Colonic mucosa (tissue), 4 donors: ENCODE data around the gene EID2. TPM values are rescaled to one million over a fixed set of nuclear protein-coding genes. Genes with fewer than 3 reads are reported as not detected.

Experiments
- DNase-seq: peaks from one replicate; pipeline ENCODE4 v3.0.0-alpha.2; 2020
- H3K27ac ChIP-seq: fragments of 200-600 bp; one replicate; pipeline ENCODE4 v1.8.0; 2021
- H3K27me3 ChIP-seq: fragments of 200-600 bp; one replicate; pipeline ENCODE4 v1.8.0; 2021
- H3K36me3 ChIP-seq: fragments of 200-600 bp; one replicate; pipeline ENCODE4 v1.8.0; 2021
- H3K4me1 ChIP-seq: fragments of 200-600 bp; one replicate; pipeline ENCODE4 v1.8.0; 2021; ENCODE audit warnings: mild to moderate bottlenecking
- H3K4me3 ChIP-seq: fragments of 200-600 bp; one replicate; pipeline ENCODE4 v1.8.0; 2021
- H3K9ac ChIP-seq, 2 donors: one replicate each; pipeline ENCODE4 v1.7.0; 2013; ENCODE audit warnings: control low read depth in 2 of 2, low read depth in 2 of 2, low read length in 2 of 2
- H3K9me3 ChIP-seq: fragments of 200-600 bp; one replicate; pipeline ENCODE4 v1.8.0; 2021
- CTCF ChIP-seq: fragments of 200-600 bp; IDR thresholded peaks from one replicate; pipeline ENCODE4 v1.8.0; 2022; ENCODE audit warnings: antibody characterized with exemption, mild to moderate bottlenecking
- intact Hi-C: fragments of 100-400 bp; cut with DNase I; formaldehyde crosslinking; loops from one replicate; pipeline ENCODE4 v1.14.1; 2022
- total RNA-seq, 2 donors: library from RNA; stranded (reverse); fragmentation: NEBNext Ultra II Directional in 1 of 2; extraction: Animal tissue kit (Norgen Biotek cat#: 25700) in 1 of 2; gene quantifications; one replicate each; pipeline ENCODE4 v1.2.1, GENCODE V29; 2021
- donor health status: healthy.
- donor health status: DM: no; HTN: no; CAD: no.
- donor health status: DM: no; HTN: no; CAD: no.

The EID2 gene
- total RNA-seq, 2 donors from 2014 or later, result 11.4 to 11.9 TPM

GRCh38 chr19:39509233-39509632 lies 30.7 kb downstream of the EID2 start:
- Histone ChIP-seq H3K27me3 (peaks cover 44% of the 10 kb centered on the region), H3K9ac (no peak overlapping the region), H3K27ac (no peak overlapping the region), H3K36me3 (no peaks in the 10 kb centered on the region), H3K4me1 (no peaks in the 10 kb centered on the region), H3K9me3 (no peaks in the 10 kb centered on the region), H3K4me3 (no peak overlapping the region)
- no peak for TF ChIP-seq CTCF
- DNase-seq, result no peak
- intact Hi-C loops, result no loop called here

GRCh38 chr19:39508629-39509028 lies 31.3 kb downstream of the EID2 start:
- intact Hi-C loops, result no loop called here
- no peak for DNase-seq
- H3K36me3 ChIP-seq, result no peaks in the 10 kb centered on the region
- H3K4me3 ChIP-seq, result no peak overlapping the region
- no peak overlapping the region for H3K27ac ChIP-seq
- no peaks in the 10 kb centered on the region for H3K4me1 ChIP-seq
- no peaks in the 10 kb centered on the region for H3K9me3 ChIP-seq
- TF ChIP-seq CTCF, result no peak
- no peak overlapping the region for H3K9ac ChIP-seq
- peaks cover 38% of the 10 kb centered on the region for H3K27me3 ChIP-seq

GRCh38 chr19:39507715-39508364 lies 32.1 kb downstream of the EID2 start:
- H3K9ac ChIP-seq, result no peak overlapping the region
- no peak for DNase-seq
- H3K9me3 ChIP-seq, result no peaks in the 10 kb centered on the region
- H3K27ac ChIP-seq, result no peak overlapping the region
- TF ChIP-seq CTCF, result no peak
- H3K4me3 ChIP-seq, result peak overlapping the region; percentile 35
- intact Hi-C loops, result no loop called here
- H3K36me3 ChIP-seq, result no peaks in the 10 kb centered on the region
- H3K27me3 ChIP-seq, result peaks cover 38% of the 10 kb centered on the region
- H3K4me1 ChIP-seq, result no peaks in the 10 kb centered on the region

GRCh38 chr19:39506944-39507714 lies 32.8 kb downstream of the EID2 start:
- no peaks in the 10 kb centered on the region for H3K4me1 ChIP-seq
- intact Hi-C loops, result no loop called here
- no peak for TF ChIP-seq CTCF
- no peak overlapping the region for H3K9ac ChIP-seq
- H3K9me3 ChIP-seq, result no peaks in the 10 kb centered on the region
- H3K36me3 ChIP-seq, result no peaks in the 10 kb centered on the region
- H3K4me3 ChIP-seq, result peak overlapping the region; percentile 35
- no peak overlapping the region for H3K27ac ChIP-seq
- DNase-seq, result peak; percentile 26
- H3K27me3 ChIP-seq, result peaks cover 38% of the 10 kb centered on the region

GRCh38 chr19:39506598-39506943 lies 33.4 kb downstream of the EID2 start:
- H3K27me3 ChIP-seq, result peaks cover 38% of the 10 kb centered on the region
- no peaks in the 10 kb centered on the region for H3K4me1 ChIP-seq
- no peak for TF ChIP-seq CTCF

More at GRCh38 chr19:39506598-39506943, 33.4 kb downstream of the EID2 start:
- Histone ChIP-seq H3K9me3 (no peaks in the 10 kb centered on the region), H3K4me3 (no peak overlapping the region), H3K27ac (no peak overlapping the region), H3K36me3 (no peaks in the 10 kb centered on the region), H3K9ac (no peak overlapping the region)
- no peak for DNase-seq
- intact Hi-C loops, result no loop called here
